HepG2 (cell line): Measurements from ENCODE around the gene DNAJC7. TPM values are rescaled to one million over a fixed set of nuclear protein-coding genes. Genes with fewer than 3 reads are reported as not detected.

Experiments
- ATAC-seq: fragments of 200-7000 bp; cut with Tn5 transposase; 3 replicates; pipeline ENCODE4 v1.9.1; 2020; ENCODE audit warnings: mild to moderate bottlenecking, moderate library complexity
- BruUV-seq: library from RNA; stranded (reverse); fragments of 400-500 nt; replicated peaks from 2 replicates; lab custom pipeline; 2021; lab: Mats Ljungman, UMichigan
- CTCF ChIA-PET: fragments of 300-600 bp; formaldehyde crosslinking; extraction: SDS; loops from one replicate; lab custom pipeline; 2021; ENCODE audit warnings: low total read pairs, inconsistent platforms, low intra/inter-chr PET ratio; lab: Yijun Ruan, JAX
- POLR2A ChIA-PET: fragments of 350-600 bp; sonication (Branson Sonifier 250); formaldehyde crosslinking; loops from one replicate; lab custom pipeline; 2020; ENCODE audit warnings: antibody characterized with exemption, inconsistent platforms; lab: Yijun Ruan, JAX
- DNase-seq: peaks from one replicate; pipeline ENCODE4 v3.0.0-alpha.2; 2015; ENCODE audit warnings: low spot score
- FAIRE-seq: peaks from 3 replicates; lab custom pipeline; 2011; peaks lifted over from hg19 to GRCh38; lab: Jason Lieb, UNC
- H2AFZ ChIP-seq: one replicate; pipeline ENCODE4 v1.6.1; 2011; ENCODE audit warnings: low read length, inconsistent platforms
- H3K27ac ChIP-seq: fragments of 300-600 bp; 3 replicates; pipeline ENCODE4 v1.8.0; 2011; ENCODE audit warnings: mixed run types, mild to moderate bottlenecking, mixed read lengths, low read length, inconsistent platforms; ENCODE audit not compliant: insufficient read depth; ENCODE audit errors: extremely low read length
- H3K27me3 ChIP-seq, 2 experiments: fragments of 200-600 bp in 1 of 2; 2 replicates in 1 of 2; 3 replicates in 1 of 2; pipeline versions ENCODE4 v1.6.0 to v1.8.0; 2011; ENCODE audit warnings: low read length in 2 of 2, mild to moderate bottlenecking in 2 of 2, moderate library complexity in 2 of 2, inconsistent platforms in 1 of 2; ENCODE audit not compliant: insufficient read depth in 2 of 2, control insufficient read depth in 1 of 2
- H3K36me3 ChIP-seq, 2 experiments: fragments of 200-600 bp in 1 of 2; replicated peaks in 1 of 2; 2 replicates in 1 of 2; 3 replicates in 1 of 2; pipeline versions ENCODE4 v1.5.1 to v1.8.0; 2011; ENCODE audit warnings: low read length in 2 of 2, inconsistent platforms in 1 of 2; ENCODE audit not compliant: insufficient read depth in 2 of 2, control insufficient read depth in 1 of 2
- H3K4me1 ChIP-seq: 2 replicates; pipeline ENCODE4 v1.5.1; 2012; ENCODE audit warnings: low read length, inconsistent platforms; ENCODE audit not compliant: insufficient read depth
- H3K4me2 ChIP-seq: 2 replicates; pipeline ENCODE4 v1.6.0; 2011; ENCODE audit warnings: low read depth, low read length, inconsistent platforms
- H3K4me3 ChIP-seq, 3 experiments: fragments of 200-600 bp in 1 of 3; sonication (generic), shearing (Covaris generic) in 1 of 3; replicated peaks in 1 of 3; 2 replicates each; pipeline ENCODE4 v1.5.1; 2011 to 2016; ENCODE audit warnings: low read length in 3 of 3, inconsistent platforms in 2 of 3, low read depth in 2 of 3, mild to moderate bottlenecking in 2 of 3, control low read depth in 1 of 3, mixed read lengths in 1 of 3; ENCODE audit not compliant: insufficient read depth in 1 of 3
- H3K79me2 ChIP-seq: one replicate; pipeline ENCODE4 v1.6.1; 2011; ENCODE audit warnings: low read length, inconsistent platforms; ENCODE audit not compliant: insufficient read depth
- H3K9ac ChIP-seq: 2 replicates; pipeline ENCODE4 v1.6.0; 2011; ENCODE audit warnings: mild to moderate bottlenecking, low read depth, low read length, inconsistent platforms; ENCODE audit not compliant: insufficient read depth
- H3K9me3 ChIP-seq: 2 replicates; pipeline ENCODE4 v1.5.1; 2012; ENCODE audit warnings: mild to moderate bottlenecking, low read length
- H4K20me1 ChIP-seq: 2 replicates; pipeline ENCODE4 v1.6.0; 2011; ENCODE audit warnings: inconsistent platforms, mild to moderate bottlenecking, low read length, moderate library complexity; ENCODE audit not compliant: insufficient read depth
- NKX3-1 ChIP-seq: sonication (generic); formaldehyde crosslinking; IDR thresholded peaks from 2 replicates; pipeline ENCODE4 v1.5.0; 2020; ENCODE audit warnings: missing genetic modification reagents
- RAD21 ChIP-seq: fragments of 450-650 bp; formaldehyde crosslinking; IDR thresholded peaks from 2 replicates; pipeline ENCODE4 v1.5.0; 2020; ENCODE audit warnings: mild to moderate bottlenecking
- STAG1 ChIP-seq: sonication (generic); formaldehyde crosslinking; IDR thresholded peaks from 2 replicates; pipeline ENCODE4 v1.4.0; 2020; ENCODE audit warnings: missing genetic modification reagents
- ZNF558 ChIP-seq: sonication (generic); formaldehyde crosslinking; IDR thresholded peaks from 2 replicates; pipeline ENCODE4 v1.9.0; 2022; ENCODE audit warnings: mild to moderate bottlenecking, missing genetic modification reagents, borderline replicate concordance
- ZNF570 ChIP-seq: sonication (generic); formaldehyde crosslinking; IDR thresholded peaks from 2 replicates; pipeline ENCODE4 v1.4.0; 2020; ENCODE audit warnings: mild to moderate bottlenecking, missing genetic modification reagents, borderline replicate concordance
- WGBS: methylation state at CpG from one replicate; pipeline ENCODE4 v1.1.6; 2017; ENCODE audit warnings: low lambda C conversion rate; 5-methylcytosine and 5-hydroxymethylcytosine counted together
- in situ Hi-C: cut with HindIII; loops from 2 replicates; pipeline ENCODE4 v1.10.0; 2017; ENCODE audit warnings: low pct_unique_long_range_greater_than_20kb; ENCODE audit not compliant: extremely low pct_ligation_motif_present
- intact Hi-C: fragments of 100-400 bp; cut with micrococcal nuclease; formaldehyde crosslinking; loops from one replicate; pipeline ENCODE4 v1.10.0; 2022; ENCODE audit not compliant: unreplicated experiment
- polyA plus RNA-seq, 8 experiments: library from polyadenylated mRNA; depleted of rRNA in 3 of 8; stranded (reverse) in 7 of 8; unstranded in 1 of 8; fragments of >200 nt; fragmentation: Illumina TruSeq in 4 of 8; extraction: Trizol in 4 of 8; gene quantifications; 2 replicates each; pipeline versions ENCODE4 v1.2.1 to v1.2.3, GENCODE V29; 2011 to 2016; ENCODE audit warnings: low read depth in 4 of 8, missing spikeins in 1 of 8, mixed read lengths in 1 of 8; ENCODE audit not compliant: insufficient read depth in 1 of 8
- total RNA-seq, 5 experiments: library from RNA; depleted of rRNA; stranded (reverse); fragments of >200 nt; fragmentation: Illumina TruSeq; extraction: Trizol; gene quantifications; 2 replicates each; pipeline ENCODE4 v1.2.3, GENCODE V29; 2016; ENCODE audit warnings: low read depth in 1 of 5
- TF ChIP-seq, protein P1 (sequence below): sonication (generic); formaldehyde crosslinking; IDR thresholded peaks from 2 replicates; pipeline ENCODE4 v1.5.0; 2020; ENCODE audit warnings: mild to moderate bottlenecking, missing genetic modification reagents, moderate library complexity
- TF ChIP-seq, protein P2 (sequence below): sonication (generic); formaldehyde crosslinking; IDR thresholded peaks from 2 replicates; pipeline ENCODE4 v1.4.0; 2020; ENCODE audit warnings: missing genetic modification reagents

Gene DNAJC7
- total and polyA plus RNA-seq, 2 of the 13 experiments (the other 11 are each of a cell fraction or from before 2014, with no cell fraction given), result 47.7 to 132 TPM

DNA sequence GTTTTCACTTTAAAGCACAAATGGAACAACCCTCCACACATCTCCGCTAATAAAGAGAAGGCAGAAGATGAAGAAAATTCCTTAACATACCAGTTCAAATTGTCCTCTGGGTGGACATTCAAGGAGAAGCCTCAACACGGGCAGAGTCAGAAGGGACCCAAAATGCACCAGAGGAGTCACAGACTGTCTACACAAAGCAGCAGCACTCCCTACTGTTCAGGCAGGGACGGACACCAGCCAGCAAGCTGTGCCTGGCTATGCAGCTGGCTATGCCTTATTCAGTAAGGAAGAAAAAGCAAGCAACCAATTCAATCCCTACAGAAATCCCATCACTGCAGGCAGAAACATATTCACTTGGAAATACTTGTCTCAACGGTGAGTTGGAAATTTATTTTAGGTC, 8.1 kb downstream of the DNAJC7 start:
- Histone ChIP-seq H3K79me2 (peaks cover 92% of the 10 kb centered on the region), H3K4me1 (peaks cover 68% of the 10 kb centered on the region), H3K36me3 (peaks cover 4 to 31% of the 10 kb centered on the region in 2 experiments), H4K20me1 (peaks cover 26% of the 10 kb centered on the region), H3K9ac (no peak overlapping the region), H2AFZ (no peak overlapping the region), H3K9me3 (no peaks in the 10 kb centered on the region), H3K4me2 (no peak overlapping the region), H3K27ac (no peak overlapping the region), H3K4me3 (no peak overlapping the region), H3K27me3 (no peaks in the 10 kb centered on the region)
- BruUV-seq, result no TSS peak
- TF ChIP-seq STAG1 (CRISPR knock-in tag), result peak; percentile 59
- peak; percentile 27; the same call in 1 of the 2 replicates for TF ChIP-seq RAD21 (CRISPR knock-in tag)
- no peak for TF ChIP-seq NKX3-1 (CRISPR knock-in tag)
- no peak for TF ChIP-seq ZNF558 (CRISPR knock-in tag)
- no peak for TF ChIP-seq ZNF570
- TF ChIP-seq, protein P1, sequence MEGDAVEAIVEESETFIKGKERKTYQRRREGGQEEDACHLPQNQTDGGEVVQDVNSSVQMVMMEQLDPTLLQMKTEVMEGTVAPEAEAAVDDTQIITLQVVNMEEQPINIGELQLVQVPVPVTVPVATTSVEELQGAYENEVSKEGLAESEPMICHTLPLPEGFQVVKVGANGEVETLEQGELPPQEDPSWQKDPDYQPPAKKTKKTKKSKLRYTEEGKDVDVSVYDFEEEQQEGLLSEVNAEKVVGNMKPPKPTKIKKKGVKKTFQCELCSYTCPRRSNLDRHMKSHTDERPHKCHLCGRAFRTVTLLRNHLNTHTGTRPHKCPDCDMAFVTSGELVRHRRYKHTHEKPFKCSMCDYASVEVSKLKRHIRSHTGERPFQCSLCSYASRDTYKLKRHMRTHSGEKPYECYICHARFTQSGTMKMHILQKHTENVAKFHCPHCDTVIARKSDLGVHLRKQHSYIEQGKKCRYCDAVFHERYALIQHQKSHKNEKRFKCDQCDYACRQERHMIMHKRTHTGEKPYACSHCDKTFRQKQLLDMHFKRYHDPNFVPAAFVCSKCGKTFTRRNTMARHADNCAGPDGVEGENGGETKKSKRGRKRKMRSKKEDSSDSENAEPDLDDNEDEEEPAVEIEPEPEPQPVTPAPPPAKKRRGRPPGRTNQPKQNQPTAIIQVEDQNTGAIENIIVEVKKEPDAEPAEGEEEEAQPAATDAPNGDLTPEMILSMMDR (CRISPR knock-in tag), result peak; percentile 61
- TF ChIP-seq, protein P2, sequence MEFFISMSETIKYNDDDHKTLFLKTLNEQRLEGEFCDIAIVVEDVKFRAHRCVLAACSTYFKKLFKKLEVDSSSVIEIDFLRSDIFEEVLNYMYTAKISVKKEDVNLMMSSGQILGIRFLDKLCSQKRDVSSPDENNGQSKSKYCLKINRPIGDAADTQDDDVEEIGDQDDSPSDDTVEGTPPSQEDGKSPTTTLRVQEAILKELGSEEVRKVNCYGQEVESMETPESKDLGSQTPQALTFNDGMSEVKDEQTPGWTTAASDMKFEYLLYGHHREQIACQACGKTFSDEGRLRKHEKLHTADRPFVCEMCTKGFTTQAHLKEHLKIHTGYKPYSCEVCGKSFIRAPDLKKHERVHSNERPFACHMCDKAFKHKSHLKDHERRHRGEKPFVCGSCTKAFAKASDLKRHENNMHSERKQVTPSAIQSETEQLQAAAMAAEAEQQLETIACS (CRISPR knock-in tag), result no peak
- in situ Hi-C loops (no loop called here), intact Hi-C loops (no loop called here)
- DNase-seq (peak; percentile 33), FAIRE-seq (no peak), ATAC-seq (peak; percentile 90)
- POLR2A ChIA-PET, result interaction anchor here (1.5 to 9.0 kb wide), 3 partner anchors 9 to 43 kb away, joined by 3 to 183 read pairs (median 4); partner anchors contain the start of genes DNAJC7 and NKIRAS2
- CTCF ChIA-PET, result interaction anchor here (1.3 kb wide), 1 partner anchor 46 kb away, joined by 6 read pairs; no protein-coding TSS in a partner anchor
- WGBS, result 84% methylated on average over 4 of the region's 4 CpGs
